Measurements from ENCODE around the gene LCE1A.

The LCE1A gene

GRCh38 chr1:152827173-152827572 is at the start of gene LCE1A:
LCE1A (plus strand) TSS chr1:152827473; CDS start chr1:152827473, 0 bp downstream.
- DNase-seq = no peak

GRCh38 chr1:152777510-152778137 is 49.6 kb upstream of the LCE1A start:
- no peak for DNase-seq

- DNase-seq = no peak
Measured at GRCh38 chr1:152783095-152783494, 44.2 kb upstream of the LCE1A start.

- DNase-seq = no peak
Measured at GRCh38 chr1:152786077-152786476, 41.2 kb upstream of the LCE1A start, which contains the start of gene LCE1E. LCE1E (plus strand) TSS chr1:152786257; CDS start chr1:152787300, 1,043 bp downstream.

GRCh38 chr1:152795686-152796085 is 31.6 kb upstream of the LCE1A start:
- no peak for DNase-seq

GRCh38 chr1:152796421-152796820 is 30.9 kb upstream of the LCE1A start, which contains the start of gene LCE1D:
LCE1D (plus strand) TSS chr1:152796721; CDS start chr1:152797795, 1,074 bp downstream.
- DNase-seq = no peak

GRCh38 chr1:152801333-152801732 is 25.9 kb upstream of the LCE1A start:
- no peak for DNase-seq

GRCh38 chr1:152806576-152806975 is 20.7 kb upstream of the LCE1A start, which contains the start of gene LCE1C:
LCE1C (minus strand) TSS chr1:152806651; CDS start chr1:152805478, 1,173 bp downstream.
- DNase-seq = no peak

- DNase-seq = no peak
Measured at GRCh38 chr1:152811050-152811449, 16.2 kb upstream of the LCE1A start.

- no peak for DNase-seq
Measured at GRCh38 chr1:152811671-152812070, 15.6 kb upstream of the LCE1A start, which contains the start of gene LCE1B. LCE1B (plus strand) TSS chr1:152811971; CDS start chr1:152812447, 476 bp downstream.

GRCh38 chr1:152817309-152817708 is 10.0 kb upstream of the LCE1A start:
- DNase-seq = no peak

- DNase-seq = no peak
Measured at GRCh38 chr1:152823294-152823693, 4.0 kb upstream of the LCE1A start.

- no peak for DNase-seq
Measured at GRCh38 chr1:152824964-152825363, 2.3 kb upstream of the LCE1A start.

- DNase-seq = no peak
Measured at GRCh38 chr1:152836870-152837269, 9.6 kb downstream of the LCE1A start.

- DNase-seq = no peak
Measured at GRCh38 chr1:152842556-152842955, 15.3 kb downstream of the LCE1A start, which contains the start of gene LCE6A. LCE6A (plus strand) TSS chr1:152842856; CDS start chr1:152843521, 665 bp downstream.

- DNase-seq = no peak
Measured at GRCh38 chr1:152855661-152856060, 28.4 kb downstream of the LCE1A start.

GRCh38 chr1:152858062-152858461 is 30.8 kb downstream of the LCE1A start:
- DNase-seq = no peak

- DNase-seq = no peak
Measured at GRCh38 chr1:152859696-152860095, 32.4 kb downstream of the LCE1A start, which contains the start of gene LCE7A. LCE7A (plus strand) TSS chr1:152859996; CDS start chr1:152860698, 702 bp downstream.

- no peak for DNase-seq
Measured at GRCh38 chr1:152860129-152860528, 32.9 kb downstream of the LCE1A start.

GRCh38 chr1:152861374-152861773 is 34.1 kb downstream of the LCE1A start:
- no peak for DNase-seq

GRCh38 chr1:152864443-152864842 is 37.2 kb downstream of the LCE1A start:
- no peak for DNase-seq

GRCh38 chr1:152866321-152866720 is 39.0 kb downstream of the LCE1A start:
- no peak for DNase-seq

- peak; percentile 2 for DNase-seq
Measured at GRCh38 chr1:152869808-152870419, 42.6 kb downstream of the LCE1A start.

Data from amniotic stem cell (primary cell).